ENCODE data around the gene PARD3.

GRCh38 chr10:34574353-34574934 lies 240.7 kb downstream of the PARD3 start:
- TF ChIP-seq CTCF (IDR thresholded peaks at IDR 0.05) (no peak), POLR2A (IDR thresholded peaks at IDR 0.05) (no peak)
